ENCODE measurements around the gene CCDC196. TPM values are rescaled to one million over a fixed set of nuclear protein-coding genes. Genes with fewer than 3 reads are reported as not detected.

Gene CCDC196, protein sequence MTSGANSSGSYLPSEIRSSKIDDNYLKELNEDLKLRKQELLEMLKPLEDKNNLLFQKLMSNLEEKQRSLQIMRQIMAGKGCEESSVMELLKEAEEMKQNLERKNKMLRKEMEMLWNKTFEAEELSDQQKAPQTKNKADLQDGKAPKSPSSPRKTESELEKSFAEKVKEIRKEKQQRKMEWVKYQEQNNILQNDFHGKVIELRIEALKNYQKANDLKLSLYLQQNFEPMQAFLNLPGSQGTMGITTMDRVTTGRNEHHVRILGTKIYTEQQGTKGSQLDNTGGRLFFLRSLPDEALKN
- total RNA-seq, result not detected in 3 replicates
- long read RNA-seq, partial matches to known transcripts, result 0 of 1 reads
- long read RNA-seq, other reads (novel, unspliced or antisense), result 1 of 1 reads

DNA sequence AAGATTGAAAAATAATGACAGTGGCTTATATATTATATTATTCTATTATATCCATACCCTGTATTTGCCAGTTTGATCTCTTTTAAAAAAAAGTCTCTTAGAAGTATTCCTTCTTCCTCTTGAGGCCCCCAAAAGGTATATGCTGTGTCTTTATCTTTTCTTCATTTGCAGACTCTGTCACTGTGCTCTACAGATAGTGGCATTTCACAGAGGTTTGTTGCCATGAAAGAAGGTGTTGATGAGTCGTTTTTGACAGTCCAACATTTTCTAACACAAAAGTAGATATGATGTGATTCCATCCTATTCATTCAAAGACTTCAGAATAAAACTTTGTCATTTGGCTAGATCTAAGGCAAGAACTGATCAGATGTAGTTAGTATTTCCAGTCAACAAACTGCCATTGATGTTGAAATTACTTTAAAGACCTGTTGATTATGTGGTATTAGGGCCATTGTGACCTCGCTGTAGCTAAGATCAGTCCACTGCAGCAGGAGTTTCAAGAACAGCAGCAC is at the start of gene CCDC196:
Gene CCDC196, plus strand, starts transcription at position 462 of the 512 bp plus-strand sequence. CDS start 132 bp downstream, outside the sequence.
- H3K4me3 Mint-ChIP-seq (ENCODE audit: unreplicated experiment), result no peak within 1 kb of the TSS
- no peaks in the 10 kb centered on the region for H3K27me3 Mint-ChIP-seq (ENCODE audit: low read depth)
- H3K4me1 Mint-ChIP-seq (ENCODE audit: low read depth), result no peaks in the 10 kb centered on the region
- DNase-seq (ENCODE audit: low spot score), result no peak
- no peak within 1 kb of the TSS for H3K27ac Mint-ChIP-seq (ENCODE audit: unreplicated experiment)
- H3K9me3 Mint-ChIP-seq (ENCODE audit: low read depth), result no peaks in the 10 kb centered on the region
- TF ChIP-seq, protein P1, sequence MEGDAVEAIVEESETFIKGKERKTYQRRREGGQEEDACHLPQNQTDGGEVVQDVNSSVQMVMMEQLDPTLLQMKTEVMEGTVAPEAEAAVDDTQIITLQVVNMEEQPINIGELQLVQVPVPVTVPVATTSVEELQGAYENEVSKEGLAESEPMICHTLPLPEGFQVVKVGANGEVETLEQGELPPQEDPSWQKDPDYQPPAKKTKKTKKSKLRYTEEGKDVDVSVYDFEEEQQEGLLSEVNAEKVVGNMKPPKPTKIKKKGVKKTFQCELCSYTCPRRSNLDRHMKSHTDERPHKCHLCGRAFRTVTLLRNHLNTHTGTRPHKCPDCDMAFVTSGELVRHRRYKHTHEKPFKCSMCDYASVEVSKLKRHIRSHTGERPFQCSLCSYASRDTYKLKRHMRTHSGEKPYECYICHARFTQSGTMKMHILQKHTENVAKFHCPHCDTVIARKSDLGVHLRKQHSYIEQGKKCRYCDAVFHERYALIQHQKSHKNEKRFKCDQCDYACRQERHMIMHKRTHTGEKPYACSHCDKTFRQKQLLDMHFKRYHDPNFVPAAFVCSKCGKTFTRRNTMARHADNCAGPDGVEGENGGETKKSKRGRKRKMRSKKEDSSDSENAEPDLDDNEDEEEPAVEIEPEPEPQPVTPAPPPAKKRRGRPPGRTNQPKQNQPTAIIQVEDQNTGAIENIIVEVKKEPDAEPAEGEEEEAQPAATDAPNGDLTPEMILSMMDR (IDR thresholded peaks at IDR 0.05), result no peak
- H3K36me3 Mint-ChIP-seq (ENCODE audit: low read depth), result peaks cover 2% of the 10 kb centered on the region

DNA sequence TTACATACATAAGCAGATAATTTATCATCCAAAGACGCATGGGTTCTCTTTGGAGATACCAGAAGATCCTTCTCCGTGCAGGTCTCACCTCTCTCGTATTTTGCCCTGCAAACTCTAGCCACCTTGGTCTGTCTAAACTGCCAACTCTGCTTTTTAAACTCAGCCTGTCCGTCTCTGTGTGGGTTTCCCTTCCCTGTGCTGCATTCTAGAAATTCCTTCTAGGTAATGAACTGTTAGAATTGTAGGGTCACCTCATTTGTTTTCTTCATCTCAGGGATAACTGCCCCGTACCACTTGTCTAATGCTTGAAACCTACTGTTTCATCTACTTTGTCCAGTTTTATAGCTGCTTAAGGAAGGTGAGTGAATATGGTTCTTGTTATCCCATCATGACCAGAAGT is 45.4 kb upstream of the CCDC196 start:
- Mint-ChIP-seq H3K9me3 (ENCODE audit: low read depth) (peaks cover 30% of the 10 kb centered on the region), H3K27me3 (ENCODE audit: low read depth) (no peaks in the 10 kb centered on the region), H3K4me1 (ENCODE audit: low read depth) (no peaks in the 10 kb centered on the region), H3K4me3 (ENCODE audit: unreplicated experiment) (no peak overlapping the region), H3K36me3 (ENCODE audit: low read depth) (peaks cover 1% of the 10 kb centered on the region), H3K27ac (ENCODE audit: unreplicated experiment) (no peak overlapping the region)
- no peak for DNase-seq (ENCODE audit: low spot score)
- TF ChIP-seq, protein P1 (IDR thresholded peaks at IDR 0.05), result no peak

DNA sequence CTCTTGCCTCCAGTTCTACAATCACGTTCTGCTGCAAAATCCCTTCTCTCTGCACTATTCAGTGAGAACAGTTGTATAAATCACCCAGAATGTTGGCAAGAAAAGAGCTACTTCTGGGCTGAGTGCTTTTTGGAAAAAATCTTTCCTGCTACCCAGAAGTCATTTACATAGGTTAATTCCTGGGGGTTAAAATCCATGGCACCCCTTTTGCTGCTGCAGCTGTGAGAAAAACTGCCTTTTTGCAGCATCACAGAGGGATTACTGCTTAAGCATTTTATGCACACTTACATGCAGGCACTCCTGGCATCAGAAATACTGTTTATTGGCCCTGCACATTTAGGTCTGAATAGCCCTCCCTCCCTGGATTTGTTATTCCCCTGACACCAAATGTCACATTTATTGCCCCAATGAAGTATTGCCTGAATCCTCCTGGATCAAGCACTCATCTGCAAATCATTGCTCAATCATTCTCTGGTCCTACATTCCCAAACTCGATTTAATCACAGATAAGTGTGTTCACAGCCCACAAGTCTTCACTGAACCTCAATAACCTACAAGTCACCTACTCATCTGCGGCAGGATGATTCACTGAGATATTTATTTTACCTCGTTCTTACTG is 43.1 kb upstream of the CCDC196 start:
- Mint-ChIP-seq H3K4me3 (ENCODE audit: unreplicated experiment) (no peak overlapping the region), H3K4me1 (ENCODE audit: low read depth) (no peaks in the 10 kb centered on the region), H3K27me3 (ENCODE audit: low read depth) (no peaks in the 10 kb centered on the region), H3K27ac (ENCODE audit: unreplicated experiment) (no peak overlapping the region), H3K36me3 (ENCODE audit: low read depth) (peaks cover 1% of the 10 kb centered on the region), H3K9me3 (ENCODE audit: low read depth) (peaks cover 26% of the 10 kb centered on the region)
- TF ChIP-seq, protein P1 (IDR thresholded peaks at IDR 0.05), result no peak
- DNase-seq (ENCODE audit: low spot score), result no peak

DNA sequence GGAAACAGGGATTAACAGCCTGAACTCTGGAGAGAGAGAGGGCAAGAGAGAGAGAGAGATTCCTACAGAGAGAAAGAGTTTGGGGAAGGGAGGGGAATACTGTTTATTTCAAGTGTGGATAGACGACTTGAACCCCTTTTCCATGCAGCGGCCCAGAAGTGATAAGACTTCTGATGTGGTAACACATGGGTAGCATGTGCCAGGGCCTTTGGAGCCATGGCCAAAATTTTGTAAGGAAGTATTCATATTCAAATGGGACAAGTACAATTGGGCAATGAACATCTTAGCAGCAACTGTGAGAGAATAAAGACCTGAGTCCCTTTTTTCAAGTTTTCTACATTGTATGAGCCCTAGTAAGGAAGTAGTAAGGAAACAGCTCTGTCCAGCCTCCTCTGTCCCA is 42.4 kb upstream of the CCDC196 start:
- DNase-seq (ENCODE audit: low spot score), result no peak
- H3K27ac Mint-ChIP-seq (ENCODE audit: unreplicated experiment), result no peak overlapping the region
- TF ChIP-seq, protein P1 (IDR thresholded peaks at IDR 0.05), result no peak

DNA sequence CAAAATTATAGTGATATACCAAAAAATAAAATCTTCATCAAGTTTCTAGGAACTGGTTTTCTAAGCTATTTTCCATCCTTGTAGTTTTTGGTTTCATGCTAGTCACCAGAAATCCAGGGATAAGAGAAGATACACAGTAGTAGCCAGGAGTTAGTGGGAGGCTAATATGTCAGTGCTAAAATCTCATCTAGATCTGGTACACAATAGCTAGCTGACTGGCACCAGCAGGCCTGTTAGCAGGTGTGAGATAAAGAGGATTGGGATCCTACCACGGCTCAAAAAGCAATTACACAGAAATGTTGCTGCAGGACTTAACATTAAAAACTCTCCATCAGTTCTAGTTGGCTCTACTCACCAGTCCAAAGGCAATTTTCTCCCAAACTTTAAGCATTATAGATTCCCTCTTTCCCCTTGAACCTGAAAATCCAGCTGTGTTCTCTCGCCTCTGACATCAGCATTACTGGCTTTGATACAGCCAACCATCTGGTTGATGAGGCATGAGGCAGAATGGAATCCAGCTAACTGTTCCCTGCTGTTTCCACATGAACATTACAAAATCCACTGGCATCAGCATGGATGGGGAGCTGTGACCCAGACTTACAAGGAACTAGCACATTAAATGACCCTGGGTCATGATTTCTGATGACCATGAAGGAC is 41.8 kb upstream of the CCDC196 start:
- Mint-ChIP-seq H3K9me3 (ENCODE audit: low read depth) (peaks cover 21% of the 10 kb centered on the region), H3K36me3 (ENCODE audit: low read depth) (peaks cover 1% of the 10 kb centered on the region), H3K4me3 (ENCODE audit: unreplicated experiment) (no peak overlapping the region), H3K27ac (ENCODE audit: unreplicated experiment) (no peak overlapping the region), H3K4me1 (ENCODE audit: low read depth) (no peaks in the 10 kb centered on the region), H3K27me3 (ENCODE audit: low read depth) (no peaks in the 10 kb centered on the region)
- TF ChIP-seq, protein P1 (IDR thresholded peaks at IDR 0.05), result no peak
- no peak for DNase-seq (ENCODE audit: low spot score)

More for the DNA sequence above, 42.4 kb upstream of the CCDC196 start:
- H3K27me3 Mint-ChIP-seq (ENCODE audit: low read depth), result no peaks in the 10 kb centered on the region
- peaks cover 1% of the 10 kb centered on the region for H3K36me3 Mint-ChIP-seq (ENCODE audit: low read depth)
- H3K4me3 Mint-ChIP-seq (ENCODE audit: unreplicated experiment), result no peak overlapping the region
- H3K9me3 Mint-ChIP-seq (ENCODE audit: low read depth), result peaks cover 22% of the 10 kb centered on the region
- H3K4me1 Mint-ChIP-seq (ENCODE audit: low read depth), result no peaks in the 10 kb centered on the region

Data from chondrocyte (in vitro differentiated cells).